GM12878 (cell line): Measurements from ENCODE around the gene IGF2BP2. TPM values are rescaled to one million over a fixed set of nuclear protein-coding genes. Genes with fewer than 3 reads are reported as not detected.
"Not testable (repeated sequence)": the region's sequence is repeated elsewhere in the genome, so short reads cannot be mapped to it uniquely, and the experiment has no call there.

Source experiments
- ATAC-seq: fragments of 200-7000 bp; cut with Tn5 transposase; 3 replicates; pipeline ENCODE4 v1.9.1; 2020; ENCODE audit warnings: mild to moderate bottlenecking, moderate library complexity
- BruUV-seq: library from RNA; stranded (reverse); fragments of 400-500 nt; replicated peaks from 2 replicates; lab custom pipeline; 2021; lab: Mats Ljungman, UMichigan
- CTCF ChIA-PET: fragments of 300-600 bp; sonication (Branson Sonifier 250); formaldehyde crosslinking; extraction: SDS; loops from one replicate; lab custom pipeline; 2021; ENCODE audit warnings: inconsistent platforms; lab: Yijun Ruan, JAX
- POLR2A ChIA-PET: fragments of 350-600 bp; formaldehyde crosslinking; extraction: SDS; loops from one replicate; lab custom pipeline; 2021; ENCODE audit warnings: inconsistent platforms; lab: Charles Lee
- RAD21 ChIA-PET: fragments of 300-600 bp; sonication (Branson Sonifier 250); formaldehyde crosslinking; loops from one replicate; lab custom pipeline; 2023; ENCODE audit warnings: antibody characterized with exemption; ENCODE audit not compliant: unreplicated experiment; lab: Charles Lee
- SMC1A ChIA-PET: fragments of 300-600 bp; sonication (Branson Sonifier 250); formaldehyde crosslinking; loops from one replicate; lab custom pipeline; 2023; ENCODE audit not compliant: unreplicated experiment, uncharacterized antibody; lab: Charles Lee
- DNase-seq: peaks from one replicate; pipeline ENCODE4 v3.0.0-alpha.2; 2011; ENCODE audit warnings: low read depth, low spot score
- FAIRE-seq: peaks from 3 replicates; lab custom pipeline; 2011; peaks lifted over from hg19 to GRCh38; lab: Jason Lieb, UNC
- H2AFZ ChIP-seq: 2 replicates; pipeline ENCODE4 v1.6.0; 2011; ENCODE audit warnings: low read depth, low read length, control low read depth; ENCODE audit not compliant: control insufficient read depth
- H3K27ac ChIP-seq: 2 replicates; pipeline ENCODE4 v1.5.1; 2011; ENCODE audit warnings: control low read depth; ENCODE audit not compliant: control insufficient read depth, insufficient read depth
- H3K27me3 ChIP-seq, 2 experiments: replicated peaks in 1 of 2; 2 replicates each; pipeline versions ENCODE4 v1.6.0 to v1.6.1; 2011; ENCODE audit warnings: low read length in 1 of 2; ENCODE audit not compliant: control insufficient read depth in 2 of 2, insufficient read depth in 2 of 2
- H3K36me3 ChIP-seq, 2 experiments: 2 replicates each; pipeline ENCODE4 v1.5.1; 2011; ENCODE audit warnings: low read length in 1 of 2; ENCODE audit not compliant: control insufficient read depth in 2 of 2, insufficient read depth in 2 of 2
- H3K4me1 ChIP-seq: 2 replicates; pipeline ENCODE4 v1.6.1; 2011; ENCODE audit warnings: mild to moderate bottlenecking, low read length, moderate library complexity, mixed read lengths; ENCODE audit not compliant: control insufficient read depth, insufficient read depth
- H3K4me2 ChIP-seq: 2 replicates; pipeline ENCODE4 v1.6.0; 2011; ENCODE audit warnings: control low read depth; ENCODE audit not compliant: control insufficient read depth, insufficient read depth
- H3K4me3 ChIP-seq: fragments of 200-600 bp; sonication (generic); 2 replicates; pipeline ENCODE4 v1.5.1; 2016
- H3K79me2 ChIP-seq: 2 replicates; pipeline ENCODE4 v1.6.0; 2011; ENCODE audit warnings: low read length; ENCODE audit not compliant: control insufficient read depth, insufficient read depth
- H3K9ac ChIP-seq: 2 replicates; pipeline ENCODE4 v1.8.0; 2011; ENCODE audit warnings: low read length, control low read depth, mixed read lengths; ENCODE audit not compliant: control insufficient read depth, insufficient read depth
- H3K9me3 ChIP-seq: replicated peaks from 3 replicates; pipeline ENCODE4 v1.5.1; 2011; ENCODE audit warnings: mild to moderate bottlenecking, low read length; ENCODE audit not compliant: control insufficient read depth, insufficient read depth
- H4K20me1 ChIP-seq: 2 replicates; pipeline ENCODE4 v1.6.0; 2011; ENCODE audit not compliant: control insufficient read depth, insufficient read depth
- CBX3 ChIP-seq: fragments of 200-600 bp; sonication (generic); IDR thresholded peaks from 2 replicates; pipeline ENCODE4 v1.6.1; 2016; ENCODE audit warnings: low read depth, borderline replicate concordance
- CBX5 ChIP-seq: sonication (generic); IDR thresholded peaks from 2 replicates; pipeline ENCODE4 v1.6.1; 2016; ENCODE audit warnings: low read depth, moderate library complexity, mild to moderate bottlenecking, inconsistent platforms
- E2F4 ChIP-seq: IDR thresholded peaks from 2 replicates; pipeline ENCODE4 v1.6.1; 2012; ENCODE audit warnings: low read depth, low read length, improper control_type of control experiment
- IKZF2 ChIP-seq, 2 experiments: fragments of 450-650 bp; IDR thresholded peaks; 2 replicates each; pipeline ENCODE4 v1.6.1; 2017; ENCODE audit warnings: mild to moderate bottlenecking in 2 of 2, moderate library complexity in 2 of 2
- LARP7 ChIP-seq: fragments of 450-650 bp; IDR thresholded peaks from 2 replicates; pipeline ENCODE4 v1.6.1; 2017; ENCODE audit warnings: mild to moderate bottlenecking
- MEF2B ChIP-seq: fragments of 450-650 bp; IDR thresholded peaks from 2 replicates; pipeline ENCODE4 v1.6.1; 2018; ENCODE audit warnings: mild to moderate bottlenecking, moderate library complexity; ENCODE audit not compliant: partially characterized antibody, poor library complexity, severe bottlenecking
- PAX5 ChIP-seq: IDR thresholded peaks from 2 replicates; pipeline ENCODE4 v1.6.1; 2011; ENCODE audit warnings: low read depth, low read length, borderline replicate concordance
- STAT3 ChIP-seq: IDR thresholded peaks from 2 replicates; pipeline ENCODE4 v1.6.1; 2011; ENCODE audit warnings: low read depth, low read length, improper control_type of control experiment
- ZSCAN29 ChIP-seq: fragments of 450-650 bp; IDR thresholded peaks from 2 replicates; pipeline ENCODE4 v1.6.1; 2017; ENCODE audit warnings: mild to moderate bottlenecking, moderate library complexity
- WGBS: methylation state at CpG from one replicate; pipeline ENCODE4 v1.1.6; 2016; ENCODE audit warnings: low lambda C conversion rate; ENCODE audit not compliant: insufficient replicate concordance, insufficient coverage; ENCODE audit errors: missing lambda C conversion rate; 5-methylcytosine and 5-hydroxymethylcytosine counted together
- in situ Hi-C: fragments of 300-500 bp; cut with MboI; formaldehyde crosslinking; loops from 9 replicates; pipeline ENCODE4 v1.14.3; 2018; ENCODE audit warnings: mixed read lengths
- intact Hi-C: fragments of 100-400 bp; cut with micrococcal nuclease; formaldehyde crosslinking; loops from one replicate; pipeline ENCODE4 v1.14.2; 2022; ENCODE audit not compliant: unreplicated experiment
- polyA plus RNA-seq, 11 experiments: library from polyadenylated mRNA; depleted of rRNA in 4 of 11; unstranded in 6 of 11; stranded (reverse) in 5 of 11; fragments of >200 nt; fragmentation: Nextera tagmentation in 4 of 11; fragmentation: Illumina TruSeq in 1 of 11; extraction: Ambion mirVana in 4 of 11; extraction: Trizol in 1 of 11; gene quantifications; 1 replicate in 1 of 11; 2 replicates in 10 of 11; pipeline versions ENCODE4 v1.2.1 to v1.2.3, GENCODE V29; 2011 to 2016; ENCODE audit warnings: inconsistent platforms in 2 of 11, missing spikeins in 2 of 11, low read depth in 1 of 11
- total RNA-seq, 4 experiments: library from RNA; depleted of rRNA in 3 of 4; stranded (reverse); fragments of >200 nt in 3 of 4; fragmentation: Illumina TruSeq in 1 of 4; extraction: Trizol in 1 of 4; gene quantifications; 2 replicates each; pipeline versions ENCODE4 v1.2.1 to v1.2.3, GENCODE V29; 2013 to 2021
- TF ChIP-seq, protein P1 (sequence below): IDR thresholded peaks from 2 replicates; pipeline ENCODE4 v1.6.1; 2011; ENCODE audit warnings: borderline replicate concordance, low read depth, mild to moderate bottlenecking, moderate library complexity, mixed read lengths, low read length; ENCODE audit not compliant: insufficient read depth; ENCODE audit errors: extremely low read length
- TF ChIP-seq, protein P2 (sequence below): fragments of 450-650 bp; IDR thresholded peaks from 2 replicates; pipeline ENCODE4 v1.6.1; 2017; ENCODE audit warnings: borderline replicate concordance

IGF2BP2 gene
- total and polyA plus RNA-seq, 10 of the 15 experiments (the other 5 are each of a cell fraction or from before 2014, with no cell fraction given): 0.25 to 0.72 TPM; not detected in 8

GRCh38 chr3:185856652-185857051 lies 31.8 kb upstream of the IGF2BP2 start:
- SMC1A ChIA-PET: interaction anchor here (1.2 kb wide), 1 partner anchor 76 kb away, joined by 3 read pairs; no protein-coding TSS in a partner anchor
- Histone ChIP-seq H4K20me1 (no peaks in the 10 kb centered on the region), H3K79me2 (no peaks in the 10 kb centered on the region)
- DNase-seq: no peak
- in situ Hi-C loops: no loop called here
- TF ChIP-seq E2F4 (no peak), CBX3 (no peak), MEF2B (no peak), PAX5 (no peak), IKZF2 (IDR thresholded peaks at IDR 0.05) (no peak), ZSCAN29 (no peak), CBX5 (no peak), LARP7 (no peak), STAT3 (no peak)
- TF ChIP-seq, protein P1, sequence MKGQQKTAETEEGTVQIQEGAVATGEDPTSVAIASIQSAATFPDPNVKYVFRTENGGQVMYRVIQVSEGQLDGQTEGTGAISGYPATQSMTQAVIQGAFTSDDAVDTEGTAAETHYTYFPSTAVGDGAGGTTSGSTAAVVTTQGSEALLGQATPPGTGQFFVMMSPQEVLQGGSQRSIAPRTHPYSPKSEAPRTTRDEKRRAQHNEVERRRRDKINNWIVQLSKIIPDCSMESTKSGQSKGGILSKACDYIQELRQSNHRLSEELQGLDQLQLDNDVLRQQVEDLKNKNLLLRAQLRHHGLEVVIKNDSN: no peak
- TF ChIP-seq, protein P2, sequence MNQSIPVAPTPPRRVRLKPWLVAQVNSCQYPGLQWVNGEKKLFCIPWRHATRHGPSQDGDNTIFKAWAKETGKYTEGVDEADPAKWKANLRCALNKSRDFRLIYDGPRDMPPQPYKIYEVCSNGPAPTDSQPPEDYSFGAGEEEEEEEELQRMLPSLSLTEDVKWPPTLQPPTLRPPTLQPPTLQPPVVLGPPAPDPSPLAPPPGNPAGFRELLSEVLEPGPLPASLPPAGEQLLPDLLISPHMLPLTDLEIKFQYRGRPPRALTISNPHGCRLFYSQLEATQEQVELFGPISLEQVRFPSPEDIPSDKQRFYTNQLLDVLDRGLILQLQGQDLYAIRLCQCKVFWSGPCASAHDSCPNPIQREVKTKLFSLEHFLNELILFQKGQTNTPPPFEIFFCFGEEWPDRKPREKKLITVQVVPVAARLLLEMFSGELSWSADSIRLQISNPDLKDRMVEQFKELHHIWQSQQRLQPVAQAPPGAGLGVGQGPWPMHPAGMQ: no peak
- TF ChIP-seq, all 136 proteins: peak for 0
- no peak overlapping the region for H3K4me3 ChIP-seq
- intact Hi-C loops: no loop called here
- H3K36me3 ChIP-seq: no peaks in the 10 kb centered on the region
- ATAC-seq (no peak), FAIRE-seq (no peak)
- H3K4me2 ChIP-seq: no peak overlapping the region
- no peak overlapping the region for H2AFZ ChIP-seq
- no peaks in the 10 kb centered on the region for H3K27me3 ChIP-seq
- CTCF ChIA-PET: no interaction called here
- peaks cover 2% of the 10 kb centered on the region; the same call in 2 of the 3 replicates for H3K9me3 ChIP-seq
- no peak overlapping the region for H3K9ac ChIP-seq
- H3K27ac ChIP-seq: no peak overlapping the region
- RAD21 ChIA-PET: no interaction called here
- POLR2A ChIA-PET: no interaction called here
- BruUV-seq: no TSS peak
- H3K4me1 ChIP-seq: no peaks in the 10 kb centered on the region

GRCh38 chr3:185853771-185854170 lies 28.9 kb upstream of the IGF2BP2 start:
- SMC1A ChIA-PET: interaction anchor here (1.7 kb wide), 1 partner anchor 30 kb away, joined by 4 read pairs; no protein-coding TSS in a partner anchor
- FAIRE-seq, POLR2A ChIA-PET, BruUV-seq, H3K79me2 ChIP-seq, H3K4me2 ChIP-seq, H3K27ac ChIP-seq, H2AFZ ChIP-seq, intact Hi-C loops, RAD21 ChIA-PET, H3K9ac ChIP-seq, H4K20me1 ChIP-seq, H3K9me3 ChIP-seq, H3K4me3 ChIP-seq, CTCF ChIA-PET, H3K27me3 ChIP-seq, H3K36me3 ChIP-seq, DNase-seq, H3K4me1 ChIP-seq, ATAC-seq, in situ Hi-C loops: not testable (repeated sequence)
- 69% methylated on average over 3 of the region's 3 CpGs for WGBS
